ENCODE measurements around the gene ISOC2.
A peak's percentile ranks its signal among the peaks of the same experiment; 100 is the strongest.

DNA sequence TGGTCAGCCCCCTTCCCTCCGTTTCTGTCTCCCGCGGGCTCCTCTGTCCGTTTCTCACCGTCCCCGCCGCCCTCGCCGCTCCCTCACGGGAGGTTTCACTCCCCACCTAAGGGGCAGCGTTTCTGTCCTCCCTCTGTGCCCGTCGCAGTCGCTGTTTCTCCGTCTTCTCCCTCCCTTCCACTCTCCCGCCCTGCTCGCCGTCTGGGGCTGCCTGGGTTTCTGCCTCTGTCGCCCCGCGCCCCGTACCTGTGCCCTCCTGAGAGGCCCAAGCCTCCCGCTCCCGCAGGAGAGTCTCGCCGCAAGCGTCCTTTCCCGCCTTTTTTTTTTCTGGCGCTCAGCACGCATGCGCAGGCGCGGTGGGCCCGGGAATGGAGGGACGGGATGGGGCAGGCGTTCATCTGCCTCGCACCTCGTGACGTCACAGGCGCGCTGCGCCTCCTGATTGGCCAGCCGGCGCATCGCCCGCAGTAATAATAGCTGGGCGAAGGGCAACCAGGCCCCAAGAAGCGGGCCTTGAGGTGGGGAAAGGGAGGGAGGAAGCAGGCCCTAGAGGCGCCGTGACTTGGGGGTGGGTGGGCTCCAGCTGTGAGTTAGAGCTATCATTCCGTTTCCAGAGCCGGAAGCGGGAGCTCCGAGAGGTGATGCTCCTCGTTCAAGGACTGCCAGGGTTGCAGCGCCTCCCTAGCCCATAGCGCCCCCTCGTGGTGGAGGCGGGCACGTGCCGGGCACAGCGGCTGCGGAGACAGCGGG, 42.2 kb upstream of the ISOC2 start:
- no peak for TF ChIP-seq EZH2phosphoT487 (conservative IDR thresholded peaks at IDR 0.05; ENCODE audit: low read length)
- TF ChIP-seq, protein P1, sequence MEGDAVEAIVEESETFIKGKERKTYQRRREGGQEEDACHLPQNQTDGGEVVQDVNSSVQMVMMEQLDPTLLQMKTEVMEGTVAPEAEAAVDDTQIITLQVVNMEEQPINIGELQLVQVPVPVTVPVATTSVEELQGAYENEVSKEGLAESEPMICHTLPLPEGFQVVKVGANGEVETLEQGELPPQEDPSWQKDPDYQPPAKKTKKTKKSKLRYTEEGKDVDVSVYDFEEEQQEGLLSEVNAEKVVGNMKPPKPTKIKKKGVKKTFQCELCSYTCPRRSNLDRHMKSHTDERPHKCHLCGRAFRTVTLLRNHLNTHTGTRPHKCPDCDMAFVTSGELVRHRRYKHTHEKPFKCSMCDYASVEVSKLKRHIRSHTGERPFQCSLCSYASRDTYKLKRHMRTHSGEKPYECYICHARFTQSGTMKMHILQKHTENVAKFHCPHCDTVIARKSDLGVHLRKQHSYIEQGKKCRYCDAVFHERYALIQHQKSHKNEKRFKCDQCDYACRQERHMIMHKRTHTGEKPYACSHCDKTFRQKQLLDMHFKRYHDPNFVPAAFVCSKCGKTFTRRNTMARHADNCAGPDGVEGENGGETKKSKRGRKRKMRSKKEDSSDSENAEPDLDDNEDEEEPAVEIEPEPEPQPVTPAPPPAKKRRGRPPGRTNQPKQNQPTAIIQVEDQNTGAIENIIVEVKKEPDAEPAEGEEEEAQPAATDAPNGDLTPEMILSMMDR (IDR thresholded peaks at IDR 0.05; ENCODE audit: insufficient read depth, low read length, poor library complexity, severe bottlenecking): peak; percentile 94

All from SU-DHL-6 (cell line).